Adrenal gland (tissue), 12 donors: ENCODE results near the gene SLC13A3. TPM values are rescaled to one million over a fixed set of nuclear protein-coding genes. Genes with fewer than 3 reads are reported as not detected.
A peak's percentile ranks its signal among the peaks of the same experiment; 100 is the strongest.

Experiments
- DNase-seq, 7 donors: peaks; one replicate each; pipeline ENCODE4 v3.0.0-alpha.2; 2019 to 2020
- H3K27ac ChIP-seq, 5 donors: fragments of 200-600 bp; sonication (generic) in 4 of 5; 1 replicate in 3 of 5; 2 replicates in 2 of 5; pipeline versions ENCODE4 v1.5.1 to v1.8.0; 2016 to 2020; ENCODE audit warnings: mild to moderate bottlenecking in 1 of 5
- H3K27me3 ChIP-seq: fragments of 200-600 bp; 2 replicates; pipeline ENCODE4 v1.8.0; 2021
- H3K36me3 ChIP-seq, 2 donors: fragments of 200-600 bp; replicated peaks in 1 of 2; 1 replicate in 1 of 2; 2 replicates in 1 of 2; pipeline versions ENCODE4 v1.5.1 to v1.8.0; 2018 to 2022
- H3K4me1 ChIP-seq, 2 donors: fragments of 200-600 bp; replicated peaks in 1 of 2; 1 replicate in 1 of 2; 2 replicates in 1 of 2; pipeline versions ENCODE4 v1.5.1 to v1.8.0; 2018 to 2021
- H3K4me3 ChIP-seq, 4 donors: fragments of 200-600 bp; sonication (generic) in 3 of 4; one replicate each; pipeline ENCODE4 v1.5.1; 2016 to 2018
- H3K9me3 ChIP-seq, 3 donors: fragments of 200-600 bp; sonication (generic) in 1 of 3; replicated peaks in 1 of 3; 1 replicate in 2 of 3; 2 replicates in 1 of 3; pipeline versions ENCODE4 v1.5.1 to v1.8.0; 2016 to 2021
- POLR2A ChIP-seq, 2 donors: fragments of 450-650 bp; IDR thresholded peaks; one replicate each; pipeline ENCODE4 v1.6.1; 2017; ENCODE audit warnings: antibody characterized with exemption in 2 of 2, mild to moderate bottlenecking in 2 of 2, moderate library complexity in 1 of 2
- WGBS, 4 donors: extraction: QIAGEN DNeasy Blood & Tissue Kit in 2 of 4; methylation state at CpG; one replicate each; pipeline versions ENCODE4 v1.1.5 to v1.1.7; 2013 to 2017; 5-methylcytosine and 5-hydroxymethylcytosine counted together
- intact Hi-C, 2 donors: fragments of 100-400 bp; cut with DNase I; formaldehyde crosslinking; loops; one replicate each; pipeline versions ENCODE4 v1.14.1 to v1.15.0; 2022 to 2023
- polyA plus RNA-seq, 3 donors: library from polyadenylated mRNA; stranded (reverse); fragments of 200-250 nt in 2 of 3; fragments of 350-450 nt in 1 of 3; fragmentation: Illumina TruSeq in 1 of 3; extraction: RNeasy Lipid Tissue Mini Kit (QIAGEN cat#74804) in 1 of 3; gene quantifications; one replicate each; pipeline ENCODE4 v1.2.3, GENCODE V29; 2013 to 2014
- total RNA-seq, 9 donors: library from RNA; depleted of rRNA in 4 of 9; stranded (reverse); fragments of >200 nt in 4 of 9; fragments of 120-200 nt in 1 of 9; fragmentation: NEBNext Ultra II Directional in 1 of 9; extraction: Animal tissue kit (Norgen Biotek cat#: 25700) in 1 of 9; gene quantifications; one replicate each; pipeline versions ENCODE4 v1.1.0 to v1.2.4, GENCODE V29; 2013 to 2023
- TF ChIP-seq, protein P1 (sequence below), 6 experiments: fragments of 450-650 bp in 4 of 6; fragments of 200-600 bp in 2 of 6; sonication (generic) in 1 of 6; IDR thresholded peaks; 1 replicate in 5 of 6; 2 replicates in 1 of 6; pipeline versions ENCODE4 v1.5.1 to v1.8.0; 2016 to 2021; ENCODE audit warnings: antibody characterized with exemption in 6 of 6, mild to moderate bottlenecking in 2 of 6, moderate library complexity in 1 of 6
- donor health status: healthy with polysubstance abuse.
- donor health status: Bipolar disorder and iron deficiency.
- donor health status: DM: yes; HTN: yes; CAD: no.
- donor health status: DM: no; HTN: no; CAD: no.
- donor health status: DM: no; HTN: no; CAD: no.
- donor health status: DM: yes; HTN: yes; CAD: no.

SLC13A3 gene
- total and polyA plus RNA-seq, 12 donors: 1.5 to 11.2 (median 3.9) TPM

DNA sequence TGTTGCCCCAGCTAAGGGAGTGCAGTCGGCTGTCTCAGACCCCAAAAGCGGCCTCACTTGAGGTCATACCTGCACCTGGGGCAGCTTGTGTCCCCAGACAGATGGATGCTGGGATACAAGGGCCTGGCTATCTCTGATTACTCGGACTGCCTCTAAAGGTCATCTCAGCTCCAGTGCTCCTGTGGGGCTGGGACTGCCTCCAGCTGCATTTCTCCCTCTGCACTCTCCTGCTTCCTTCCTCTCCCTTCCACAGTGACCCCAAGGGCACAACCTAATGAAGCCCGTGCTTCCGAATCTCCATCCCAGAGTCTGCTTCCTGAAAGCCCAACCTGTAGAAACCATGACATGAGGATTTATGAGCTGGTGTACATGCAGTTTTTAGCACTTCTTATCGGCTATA is 78.0 kb downstream of the SLC13A3 start:
- 56 to 60% (median 57%) methylated on average over 6 of the region's 6 CpGs for WGBS, 4 donors
- TF ChIP-seq POLR2A (IDR thresholded peaks at IDR 0.05): no peak
- TF ChIP-seq, protein P1, sequence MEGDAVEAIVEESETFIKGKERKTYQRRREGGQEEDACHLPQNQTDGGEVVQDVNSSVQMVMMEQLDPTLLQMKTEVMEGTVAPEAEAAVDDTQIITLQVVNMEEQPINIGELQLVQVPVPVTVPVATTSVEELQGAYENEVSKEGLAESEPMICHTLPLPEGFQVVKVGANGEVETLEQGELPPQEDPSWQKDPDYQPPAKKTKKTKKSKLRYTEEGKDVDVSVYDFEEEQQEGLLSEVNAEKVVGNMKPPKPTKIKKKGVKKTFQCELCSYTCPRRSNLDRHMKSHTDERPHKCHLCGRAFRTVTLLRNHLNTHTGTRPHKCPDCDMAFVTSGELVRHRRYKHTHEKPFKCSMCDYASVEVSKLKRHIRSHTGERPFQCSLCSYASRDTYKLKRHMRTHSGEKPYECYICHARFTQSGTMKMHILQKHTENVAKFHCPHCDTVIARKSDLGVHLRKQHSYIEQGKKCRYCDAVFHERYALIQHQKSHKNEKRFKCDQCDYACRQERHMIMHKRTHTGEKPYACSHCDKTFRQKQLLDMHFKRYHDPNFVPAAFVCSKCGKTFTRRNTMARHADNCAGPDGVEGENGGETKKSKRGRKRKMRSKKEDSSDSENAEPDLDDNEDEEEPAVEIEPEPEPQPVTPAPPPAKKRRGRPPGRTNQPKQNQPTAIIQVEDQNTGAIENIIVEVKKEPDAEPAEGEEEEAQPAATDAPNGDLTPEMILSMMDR (IDR thresholded peaks at IDR 0.05): no peak
- no peaks in the 10 kb centered on the region for H3K9me3 ChIP-seq
- peak in 1 of 7 donors; percentile 24 for DNase-seq
- H3K4me3 ChIP-seq: no peak overlapping the region
- H3K27ac ChIP-seq: no peak overlapping the region
- no peaks in the 10 kb centered on the region for H3K36me3 ChIP-seq
- intact Hi-C loops: no loop called here
- H3K27me3 ChIP-seq: no peaks in the 10 kb centered on the region
- no peaks in the 10 kb centered on the region for H3K4me1 ChIP-seq

DNA sequence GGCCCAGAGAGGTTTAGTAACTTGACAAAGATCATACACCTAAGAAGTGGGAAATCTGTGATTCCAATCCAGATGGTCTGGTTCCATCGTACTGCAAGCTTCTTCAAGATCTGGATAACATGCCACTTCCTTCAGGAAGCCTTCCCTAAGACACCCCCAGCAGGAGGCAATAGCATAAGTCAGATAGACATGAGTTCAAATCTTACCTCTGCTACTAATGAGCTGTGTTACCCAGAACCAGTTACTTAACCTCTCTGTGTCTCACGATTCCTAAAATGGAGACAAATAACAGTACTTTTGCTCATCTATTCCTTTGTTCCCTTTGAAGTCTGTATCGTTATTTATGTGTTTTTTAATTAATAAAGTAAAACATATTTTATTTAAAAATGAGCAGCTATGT is 78.5 kb downstream of the SLC13A3 start:
- Histone ChIP-seq H3K9me3 (no peaks in the 10 kb centered on the region), H3K36me3 (no peaks in the 10 kb centered on the region), H3K4me3 (no peak overlapping the region), H3K27ac (no peak overlapping the region), H3K27me3 (no peaks in the 10 kb centered on the region), H3K4me1 (no peaks in the 10 kb centered on the region)
- TF ChIP-seq POLR2A (IDR thresholded peaks at IDR 0.05): no peak
- TF ChIP-seq, protein P1 (IDR thresholded peaks at IDR 0.05): no peak
- 83 to 88% (median 86%) methylated on average over 3 of the region's 3 CpGs for WGBS, 4 donors
- no peak for DNase-seq
- intact Hi-C loops: no loop called here

DNA sequence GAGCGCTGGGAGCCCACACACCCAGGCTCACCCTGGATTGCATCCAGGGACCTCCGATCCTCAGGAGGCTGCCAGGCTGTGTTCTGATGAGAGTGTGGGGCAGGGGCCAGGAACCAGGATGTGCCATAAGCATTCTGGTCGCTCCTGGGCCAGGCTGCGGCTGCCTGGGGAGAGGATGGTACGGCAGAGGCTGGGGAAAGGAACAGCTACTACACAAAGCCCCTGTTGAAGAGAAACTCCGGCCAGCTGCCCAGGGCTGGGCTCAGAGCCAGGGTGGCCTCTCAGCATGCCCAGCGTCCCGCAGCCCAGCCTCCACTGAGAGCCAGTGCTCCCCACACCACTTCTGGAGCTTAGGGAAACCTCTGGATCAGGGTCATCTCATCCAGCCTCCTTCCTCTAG is 79.1 kb downstream of the SLC13A3 start:
- no peaks in the 10 kb centered on the region for H3K4me1 ChIP-seq
- DNase-seq: peak in 3 of 7 donors; percentile 36 to 65 (median 57)
- intact Hi-C loops: no loop called here
- H3K4me3 ChIP-seq: no peak overlapping the region
- no peaks in the 10 kb centered on the region for H3K27me3 ChIP-seq
- H3K9me3 ChIP-seq: no peaks in the 10 kb centered on the region
- TF ChIP-seq POLR2A (IDR thresholded peaks at IDR 0.05): no peak
- TF ChIP-seq, protein P1 (IDR thresholded peaks at IDR 0.05): no peak
- WGBS, 4 donors: 34 to 63% (median 51%) methylated on average over 5 to 8 of the region's 8 CpGs
- H3K36me3 ChIP-seq: no peaks in the 10 kb centered on the region
- H3K27ac ChIP-seq: no peak overlapping the region

DNA sequence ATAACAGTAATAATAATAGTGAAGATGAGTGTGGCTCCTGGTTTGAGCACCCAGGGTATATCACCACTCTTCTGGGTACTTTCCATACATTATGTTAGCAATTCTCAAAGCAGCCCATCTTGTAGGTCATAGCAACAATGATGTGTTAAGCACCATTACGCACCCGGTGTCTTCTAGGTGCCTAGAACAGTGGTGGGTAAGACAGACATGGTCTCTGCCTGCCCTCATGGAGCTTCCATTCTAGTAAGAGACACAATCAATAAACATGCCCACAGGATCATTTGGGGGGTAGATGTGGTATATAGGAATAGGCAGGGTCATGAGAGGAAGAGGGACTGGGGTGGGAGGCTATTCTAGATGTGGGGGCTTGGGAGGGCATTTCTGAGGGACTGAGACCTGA is 79.8 kb downstream of the SLC13A3 start:
- WGBS, 4 donors: 91 to 97% (median 94%) methylated on average over 2 of the region's 2 CpGs
- no peaks in the 10 kb centered on the region for H3K27me3 ChIP-seq
- no peak for DNase-seq
- no peaks in the 10 kb centered on the region for H3K9me3 ChIP-seq
- TF ChIP-seq, protein P1 (IDR thresholded peaks at IDR 0.05): no peak
- TF ChIP-seq POLR2A (IDR thresholded peaks at IDR 0.05): no peak
- H3K4me1 ChIP-seq: no peaks in the 10 kb centered on the region
- H3K36me3 ChIP-seq: no peaks in the 10 kb centered on the region
- H3K27ac ChIP-seq: no peak overlapping the region
- intact Hi-C loops: no loop called here
- no peak overlapping the region for H3K4me3 ChIP-seq
